PC-9 (cell line): ENCODE data around the gene DPEP2.
A peak's percentile ranks its signal among the peaks of the same experiment; 100 is the strongest.

Source experiments
- EZH2 ChIP-seq: fragments of 200-600 bp; sonication (generic); IDR thresholded peaks from 2 replicates; pipeline ENCODE4 v1.8.0; 2017; ENCODE audit warnings: antibody characterized with exemption, low read depth
- TF ChIP-seq, protein P1 (sequence below): fragments of 200-600 bp; sonication (generic); conservative IDR thresholded peaks from 2 replicates; pipeline ENCODE4 v1.6.1; 2017; ENCODE audit warnings: mixed run types, antibody characterized with exemption, mild to moderate bottlenecking, moderate library complexity

DNA sequence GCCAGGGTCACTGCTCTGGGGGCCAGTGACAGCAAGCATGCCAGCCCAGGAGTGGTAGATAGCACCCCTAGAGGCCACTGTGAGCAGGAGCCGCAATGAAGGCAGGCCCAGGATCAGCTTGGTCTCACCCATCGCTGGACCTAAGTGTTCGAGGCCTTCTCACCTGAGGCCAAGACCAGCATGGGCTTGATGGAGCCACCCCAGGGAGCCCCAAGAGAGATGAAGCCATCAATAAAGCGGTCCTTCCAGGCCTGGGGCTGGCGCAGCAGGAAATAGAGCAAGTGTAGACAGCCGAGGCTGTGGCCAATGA lies 57.1 kb downstream of the DPEP2 start:
- TF ChIP-seq, protein P1, sequence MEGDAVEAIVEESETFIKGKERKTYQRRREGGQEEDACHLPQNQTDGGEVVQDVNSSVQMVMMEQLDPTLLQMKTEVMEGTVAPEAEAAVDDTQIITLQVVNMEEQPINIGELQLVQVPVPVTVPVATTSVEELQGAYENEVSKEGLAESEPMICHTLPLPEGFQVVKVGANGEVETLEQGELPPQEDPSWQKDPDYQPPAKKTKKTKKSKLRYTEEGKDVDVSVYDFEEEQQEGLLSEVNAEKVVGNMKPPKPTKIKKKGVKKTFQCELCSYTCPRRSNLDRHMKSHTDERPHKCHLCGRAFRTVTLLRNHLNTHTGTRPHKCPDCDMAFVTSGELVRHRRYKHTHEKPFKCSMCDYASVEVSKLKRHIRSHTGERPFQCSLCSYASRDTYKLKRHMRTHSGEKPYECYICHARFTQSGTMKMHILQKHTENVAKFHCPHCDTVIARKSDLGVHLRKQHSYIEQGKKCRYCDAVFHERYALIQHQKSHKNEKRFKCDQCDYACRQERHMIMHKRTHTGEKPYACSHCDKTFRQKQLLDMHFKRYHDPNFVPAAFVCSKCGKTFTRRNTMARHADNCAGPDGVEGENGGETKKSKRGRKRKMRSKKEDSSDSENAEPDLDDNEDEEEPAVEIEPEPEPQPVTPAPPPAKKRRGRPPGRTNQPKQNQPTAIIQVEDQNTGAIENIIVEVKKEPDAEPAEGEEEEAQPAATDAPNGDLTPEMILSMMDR = peak; percentile 76
- TF ChIP-seq EZH2 = no peak
